ENCODE results near the gene TTC23L. TPM values are rescaled to one million over a fixed set of nuclear protein-coding genes. Genes with fewer than 3 reads are reported as not detected.

TTC23L gene
- total and polyA plus RNA-seq, 4 donors: 0.51 to 4.4 (median 1.1) TPM

DNA sequence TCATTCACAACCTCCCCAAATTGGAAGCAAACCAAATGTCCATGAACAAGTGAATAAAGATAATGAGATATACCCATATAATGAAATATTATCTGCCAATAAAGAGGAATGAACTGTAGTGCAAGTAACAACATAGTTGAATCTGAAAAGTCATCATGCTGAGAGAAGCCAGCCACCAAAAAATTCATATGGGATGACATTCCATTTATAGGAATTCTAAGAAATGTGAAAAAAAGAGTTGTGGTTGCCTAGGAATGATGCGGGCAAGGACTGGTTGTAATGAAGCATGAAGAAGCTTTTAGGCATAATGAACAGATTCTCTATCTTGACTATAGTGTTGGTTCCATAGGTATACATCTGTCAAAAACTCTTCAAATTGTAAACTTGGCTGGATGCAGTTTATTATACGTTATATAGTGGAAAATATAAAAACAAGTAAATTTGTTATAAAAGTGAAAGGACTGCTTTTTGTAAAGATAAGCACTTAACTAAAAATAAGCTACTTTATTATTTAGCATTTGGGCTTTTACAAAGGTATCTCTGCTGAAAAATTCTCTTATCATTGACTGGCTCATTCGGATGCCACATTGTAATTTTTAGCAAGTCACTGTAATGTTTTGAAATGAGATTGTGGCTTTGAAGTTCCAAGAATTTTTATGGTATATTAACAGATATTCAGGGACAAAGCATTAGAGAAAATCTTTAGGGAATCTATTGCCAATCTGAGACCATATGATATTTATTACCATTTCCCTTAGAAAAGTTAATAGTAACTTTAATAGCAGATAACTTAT lies 21.2 kb upstream of the TTC23L start:
- H3K27ac ChIP-seq (ENCODE audit: low read depth in 1 of 2, low read length in 1 of 2): no peak overlapping the region
- H3K4me3 ChIP-seq: no peak overlapping the region
- ATAC-seq (ENCODE audit: insufficient read depth, low FRiP score): no peak
- H3K27me3 ChIP-seq (ENCODE audit: control insufficient read depth in 3 of 3, insufficient read depth in 3 of 3, low read length in 2 of 3): no peaks in the 10 kb centered on the region
- TF ChIP-seq, protein P1, sequence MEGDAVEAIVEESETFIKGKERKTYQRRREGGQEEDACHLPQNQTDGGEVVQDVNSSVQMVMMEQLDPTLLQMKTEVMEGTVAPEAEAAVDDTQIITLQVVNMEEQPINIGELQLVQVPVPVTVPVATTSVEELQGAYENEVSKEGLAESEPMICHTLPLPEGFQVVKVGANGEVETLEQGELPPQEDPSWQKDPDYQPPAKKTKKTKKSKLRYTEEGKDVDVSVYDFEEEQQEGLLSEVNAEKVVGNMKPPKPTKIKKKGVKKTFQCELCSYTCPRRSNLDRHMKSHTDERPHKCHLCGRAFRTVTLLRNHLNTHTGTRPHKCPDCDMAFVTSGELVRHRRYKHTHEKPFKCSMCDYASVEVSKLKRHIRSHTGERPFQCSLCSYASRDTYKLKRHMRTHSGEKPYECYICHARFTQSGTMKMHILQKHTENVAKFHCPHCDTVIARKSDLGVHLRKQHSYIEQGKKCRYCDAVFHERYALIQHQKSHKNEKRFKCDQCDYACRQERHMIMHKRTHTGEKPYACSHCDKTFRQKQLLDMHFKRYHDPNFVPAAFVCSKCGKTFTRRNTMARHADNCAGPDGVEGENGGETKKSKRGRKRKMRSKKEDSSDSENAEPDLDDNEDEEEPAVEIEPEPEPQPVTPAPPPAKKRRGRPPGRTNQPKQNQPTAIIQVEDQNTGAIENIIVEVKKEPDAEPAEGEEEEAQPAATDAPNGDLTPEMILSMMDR (IDR thresholded peaks at IDR 0.05; ENCODE audit: control extremely low read depth, extremely low read depth): no peak
- DNase-seq: no peak
- 91 to 94% methylated on average over 3 of the region's 3 CpGs for WGBS, 2 donors
- no peaks in the 10 kb centered on the region for H3K9me3 ChIP-seq (ENCODE audit: control insufficient read depth in 4 of 4, insufficient read depth in 3 of 4, low read length in 3 of 4)
- H3K4me1 ChIP-seq (ENCODE audit: control insufficient read depth in 5 of 5, insufficient read depth in 5 of 5, low read length in 5 of 5): no peaks in the 10 kb centered on the region
- peaks cover 0 to 3% (median 1%) of the 10 kb centered on the region in 4 donors for H3K36me3 ChIP-seq (ENCODE audit: control insufficient read depth in 4 of 4, insufficient read depth in 4 of 4, low read length in 4 of 4)
- H3K9ac ChIP-seq (ENCODE audit: insufficient read depth in 1 of 2, low read length in 2 of 2): no peak overlapping the region

DNA sequence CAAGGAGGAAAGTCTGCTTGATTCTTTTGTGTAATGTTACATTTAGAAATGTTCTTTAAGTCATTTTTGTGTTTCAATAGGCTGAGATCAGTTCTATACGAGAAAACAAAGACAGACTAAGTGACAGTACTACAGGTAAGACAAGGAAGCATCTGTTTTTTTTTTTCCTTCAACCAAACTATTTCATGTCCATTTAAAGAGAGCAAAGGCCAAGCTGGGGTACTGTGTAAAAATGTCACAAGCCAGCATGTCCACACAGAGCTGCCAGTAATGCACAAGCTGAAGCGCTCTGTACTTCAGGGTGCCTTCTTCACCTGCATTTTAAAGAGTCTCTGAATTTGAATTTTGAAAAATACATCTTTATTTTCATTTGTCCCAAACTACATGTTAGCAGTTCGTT lies 20.2 kb upstream of the TTC23L start:
- H3K9me3 ChIP-seq (ENCODE audit: control insufficient read depth in 4 of 4, insufficient read depth in 3 of 4, low read length in 3 of 4): no peaks in the 10 kb centered on the region
- no peaks in the 10 kb centered on the region for H3K4me1 ChIP-seq (ENCODE audit: control insufficient read depth in 5 of 5, insufficient read depth in 5 of 5, low read length in 5 of 5)
- no peak for ATAC-seq (ENCODE audit: insufficient read depth, low FRiP score)
- no peak overlapping the region for H3K4me3 ChIP-seq
- 94 to 96% methylated on average over 3 of the region's 3 CpGs for WGBS, 2 donors
- no peak overlapping the region for H3K27ac ChIP-seq (ENCODE audit: low read depth in 1 of 2, low read length in 1 of 2)
- H3K9ac ChIP-seq (ENCODE audit: insufficient read depth in 1 of 2, low read length in 2 of 2): no peak overlapping the region
- DNase-seq: no peak
- H3K27me3 ChIP-seq (ENCODE audit: control insufficient read depth in 3 of 3, insufficient read depth in 3 of 3, low read length in 2 of 3): no peaks in the 10 kb centered on the region
- TF ChIP-seq, protein P1 (IDR thresholded peaks at IDR 0.05; ENCODE audit: control extremely low read depth, extremely low read depth): no peak
- H3K36me3 ChIP-seq (ENCODE audit: control insufficient read depth in 4 of 4, insufficient read depth in 4 of 4, low read length in 4 of 4): peaks cover 4 to 10% (median 7%) of the 10 kb centered on the region in 4 donors

DNA sequence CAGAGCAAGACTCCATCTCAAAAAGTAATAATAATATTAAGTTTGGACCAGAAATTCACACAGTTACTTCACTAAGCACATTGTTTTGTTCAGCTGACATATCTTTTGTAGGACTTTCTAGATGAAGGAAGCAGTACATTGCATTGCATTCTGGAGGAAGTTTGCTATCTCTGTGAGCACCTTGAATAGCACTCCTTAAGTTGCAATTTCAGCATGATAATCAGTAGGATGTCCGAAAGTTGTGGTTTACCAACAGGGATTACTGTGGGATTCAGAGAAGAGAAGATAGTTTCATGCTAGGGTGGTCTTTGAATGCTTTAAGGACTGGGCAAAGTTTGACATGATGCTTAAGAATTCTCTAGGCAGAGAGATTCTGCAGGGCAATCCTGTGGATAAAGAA lies 18.4 kb upstream of the TTC23L start:
- ATAC-seq (ENCODE audit: insufficient read depth, low FRiP score) (no peak), DNase-seq (no peak)
- WGBS, 2 donors: 90 to 95% methylated on average over 1 of the region's 1 CpG
- peaks cover 6 to 14% (median 9%) of the 10 kb centered on the region in 4 donors for H3K36me3 ChIP-seq (ENCODE audit: control insufficient read depth in 4 of 4, insufficient read depth in 4 of 4, low read length in 4 of 4)
- no peak overlapping the region for H3K9ac ChIP-seq (ENCODE audit: insufficient read depth in 1 of 2, low read length in 2 of 2)
- TF ChIP-seq, protein P1 (IDR thresholded peaks at IDR 0.05; ENCODE audit: control extremely low read depth, extremely low read depth): no peak
- H3K4me1 ChIP-seq (ENCODE audit: control insufficient read depth in 5 of 5, insufficient read depth in 5 of 5, low read length in 5 of 5): no peaks in the 10 kb centered on the region
- H3K27ac ChIP-seq (ENCODE audit: low read depth in 1 of 2, low read length in 1 of 2): no peak overlapping the region
- H3K9me3 ChIP-seq (ENCODE audit: control insufficient read depth in 4 of 4, insufficient read depth in 3 of 4, low read length in 3 of 4): no peaks in the 10 kb centered on the region
- H3K4me3 ChIP-seq: no peak overlapping the region
- no peaks in the 10 kb centered on the region for H3K27me3 ChIP-seq (ENCODE audit: control insufficient read depth in 3 of 3, insufficient read depth in 3 of 3, low read length in 2 of 3)
